Vagina (tissue), 2 donors: ENCODE data around the gene FEM1B. TPM values are rescaled to one million over a fixed set of nuclear protein-coding genes. Genes with fewer than 3 reads are reported as not detected.
A peak's percentile ranks its signal among the peaks of the same experiment; 100 is the strongest.

Experiments used
- DNase-seq, 2 donors: peaks; one replicate each; pipeline ENCODE4 v3.0.0-alpha.2; 2017; ENCODE audit errors: extremely low spot score in 2 of 2
- H3K27ac ChIP-seq: fragments of 200-600 bp; sonication (generic); one replicate; pipeline ENCODE4 v1.5.1; 2019
- H3K27me3 ChIP-seq: fragments of 200-600 bp; sonication (generic); one replicate; pipeline ENCODE4 v1.5.1; 2019
- H3K36me3 ChIP-seq, 2 donors: fragments of 200-600 bp; sonication (generic); one replicate each; pipeline ENCODE4 v1.5.1; 2017 to 2019
- H3K4me1 ChIP-seq: fragments of 200-600 bp; sonication (generic); one replicate; pipeline ENCODE4 v1.5.1; 2019
- H3K4me3 ChIP-seq, 2 donors: fragments of 200-600 bp; sonication (generic); 1 replicate in 1 of 2; 2 replicates in 1 of 2; pipeline ENCODE4 v1.5.1; 2016 to 2019
- H3K9me3 ChIP-seq: fragments of 200-600 bp; sonication (generic); one replicate; pipeline ENCODE4 v1.5.1; 2019
- CTCF ChIP-seq, 3 experiments: fragments of 450-650 bp in 2 of 3; fragments of 200-600 bp in 1 of 3; sonication (generic) in 1 of 3; IDR thresholded peaks; one replicate each; pipeline ENCODE4 v1.5.1; 2017 to 2019; ENCODE audit warnings: antibody characterized with exemption in 3 of 3, mild to moderate bottlenecking in 2 of 3, moderate library complexity in 2 of 3
- POLR2A ChIP-seq, 2 donors: fragments of 450-650 bp; IDR thresholded peaks; one replicate each; pipeline ENCODE4 v1.6.1; 2017; ENCODE audit warnings: antibody characterized with exemption in 2 of 2, mild to moderate bottlenecking in 2 of 2, moderate library complexity in 2 of 2
- POLR2AphosphoS5 ChIP-seq, 2 donors: sonication (generic); formaldehyde crosslinking; IDR thresholded peaks; one replicate each; pipeline ENCODE4 v1.9.0; 2017; ENCODE audit warnings: antibody characterized with exemption in 2 of 2, mild to moderate bottlenecking in 2 of 2, low read depth in 1 of 2; ENCODE audit not compliant: insufficient read depth in 1 of 2
- intact Hi-C: fragments of 100-400 bp; cut with DNase I; formaldehyde crosslinking; loops from one replicate; pipeline ENCODE4 v1.15.1; 2023
- total RNA-seq: library from RNA; depleted of rRNA; stranded (reverse); fragments of >200 nt; gene quantifications from one replicate; pipeline ENCODE4 v1.2.3, GENCODE V29; 2016

FEM1B gene
- total RNA-seq, 1 donor from 2014 or later, result 38.3 TPM

GRCh38 chr15:68315035-68315434 lies 37.5 kb downstream of the FEM1B start:
- intact Hi-C loops, result no loop called here
- Histone ChIP-seq H3K4me1 (no peaks in the 10 kb centered on the region), H3K4me3 (no peak overlapping the region), H3K27me3 (no peaks in the 10 kb centered on the region), H3K36me3 (no peaks in the 10 kb centered on the region), H3K9me3 (no peaks in the 10 kb centered on the region), H3K27ac (no peak overlapping the region)
- no peak for TF ChIP-seq POLR2A (IDR thresholded peaks at IDR 0.05)
- TF ChIP-seq POLR2AphosphoS5 (IDR thresholded peaks at IDR 0.05; ENCODE audit: insufficient read depth in 1 of 2, low read depth in 1 of 2), result no peak
- TF ChIP-seq CTCF (IDR thresholded peaks at IDR 0.05), result no peak
- no peak for DNase-seq

- no peaks in the 10 kb centered on the region for H3K36me3 ChIP-seq
- DNase-seq, result no peak
These were observed 38.0 kb downstream of the FEM1B start for GRCh38 chr15:68315495-68316031.

GRCh38 chr15:68316061-68316804 lies 38.7 kb downstream of the FEM1B start:
- no peak for TF ChIP-seq POLR2AphosphoS5 (IDR thresholded peaks at IDR 0.05; ENCODE audit: insufficient read depth in 1 of 2, low read depth in 1 of 2)
- no peak for TF ChIP-seq CTCF (IDR thresholded peaks at IDR 0.05)
- TF ChIP-seq POLR2A (IDR thresholded peaks at IDR 0.05), result no peak
- Histone ChIP-seq H3K4me3 (no peak overlapping the region), H3K36me3 (no peaks in the 10 kb centered on the region), H3K27ac (no peak overlapping the region), H3K27me3 (no peaks in the 10 kb centered on the region), H3K9me3 (no peaks in the 10 kb centered on the region), H3K4me1 (no peaks in the 10 kb centered on the region)
- intact Hi-C loops, result no loop called here
- DNase-seq, result peak in 1 of 2 donors; percentile 84

More at GRCh38 chr15:68315495-68316031, 38.0 kb downstream of the FEM1B start:
- Histone ChIP-seq H3K9me3 (no peaks in the 10 kb centered on the region), H3K4me1 (no peaks in the 10 kb centered on the region), H3K27ac (no peak overlapping the region), H3K27me3 (no peaks in the 10 kb centered on the region), H3K4me3 (no peak overlapping the region)
- TF ChIP-seq POLR2A (IDR thresholded peaks at IDR 0.05) (no peak), POLR2AphosphoS5 (IDR thresholded peaks at IDR 0.05; ENCODE audit: insufficient read depth in 1 of 2, low read depth in 1 of 2) (no peak)
- intact Hi-C loops, result no loop called here

- no peak for DNase-seq
- Histone ChIP-seq H3K27me3 (no peaks in the 10 kb centered on the region), H3K36me3 (no peaks in the 10 kb centered on the region), H3K27ac (no peak overlapping the region), H3K9me3 (no peaks in the 10 kb centered on the region), H3K4me3 (no peak overlapping the region), H3K4me1 (no peaks in the 10 kb centered on the region)
- intact Hi-C loops, result no loop called here
- no peak for TF ChIP-seq CTCF (IDR thresholded peaks at IDR 0.05)
- TF ChIP-seq POLR2AphosphoS5 (IDR thresholded peaks at IDR 0.05; ENCODE audit: insufficient read depth in 1 of 2, low read depth in 1 of 2), result no peak
These were observed 39.9 kb downstream of the FEM1B start for GRCh38 chr15:68317281-68318007.

- Histone ChIP-seq H3K36me3 (no peaks in the 10 kb centered on the region), H3K27me3 (no peaks in the 10 kb centered on the region), H3K4me1 (no peaks in the 10 kb centered on the region), H3K27ac (no peak overlapping the region), H3K9me3 (no peaks in the 10 kb centered on the region), H3K4me3 (no peak overlapping the region)
- TF ChIP-seq POLR2AphosphoS5 (IDR thresholded peaks at IDR 0.05; ENCODE audit: insufficient read depth in 1 of 2, low read depth in 1 of 2) (no peak), CTCF (IDR thresholded peaks at IDR 0.05) (no peak), POLR2A (IDR thresholded peaks at IDR 0.05) (no peak)
- DNase-seq, result no peak
- intact Hi-C loops, result no loop called here
These were observed 40.7 kb downstream of the FEM1B start for GRCh38 chr15:68318008-68318835.
